WTC11 (cell line): ENCODE measurements around the gene MAP3K3. TPM values are rescaled to one million over a fixed set of nuclear protein-coding genes. Genes with fewer than 3 reads are reported as not detected.

Source experiments
- ATAC-seq: fragments of 200-7000 bp; cut with Tn5 transposase; 2 replicates; pipeline ENCODE4 v1.10.0; 2021; ENCODE audit warnings: mild to moderate bottlenecking, moderate library complexity
- CTCF ChIA-PET: fragments of 300-600 bp; sonication (Branson Sonifier 250); formaldehyde crosslinking; loops from one replicate; lab custom pipeline; 2021; ENCODE audit warnings: antibody characterized with exemption; lab: Charles Lee
- POLR2A ChIA-PET: fragments of 350-600 bp; sonication (Branson Sonifier 250); formaldehyde crosslinking; loops from one replicate; lab custom pipeline; 2021; ENCODE audit warnings: antibody characterized with exemption; lab: Charles Lee
- DNase-seq: peaks from one replicate; pipeline ENCODE4 v3.0.0; 2021; ENCODE audit warnings: low spot score
- H3K27ac Mint-ChIP-seq: 2 replicates; pipeline ENCODE4 v1.8.0; 2021; ENCODE audit warnings: mixed read lengths
- H3K27me3 Mint-ChIP-seq: 2 replicates; pipeline ENCODE4 v1.8.0; 2021; ENCODE audit warnings: low read depth, mild to moderate bottlenecking, moderate library complexity, mixed read lengths
- H3K36me3 Mint-ChIP-seq: 2 replicates; pipeline ENCODE4 v1.8.0; 2021; ENCODE audit warnings: mixed read lengths
- H3K4me1 Mint-ChIP-seq: 2 replicates; pipeline ENCODE4 v1.8.0; 2022; ENCODE audit warnings: mixed read lengths
- H3K4me3 Mint-ChIP-seq: 2 replicates; pipeline ENCODE4 v1.8.0; 2021; ENCODE audit warnings: mild to moderate bottlenecking, moderate library complexity, mixed read lengths
- H3K9me3 Mint-ChIP-seq: 2 replicates; pipeline ENCODE4 v1.8.0; 2021; ENCODE audit warnings: mixed read lengths
- AFF4 ChIP-seq: sonication (generic); formaldehyde crosslinking; IDR thresholded peaks from 2 replicates; pipeline ENCODE4 v1.8.1; 2023; ENCODE audit warnings: mild to moderate bottlenecking, missing genetic modification reagents, borderline replicate concordance
- ATF1 ChIP-seq: sonication (generic); formaldehyde crosslinking; IDR thresholded peaks from 2 replicates; pipeline ENCODE4 v1.8.1; 2023; ENCODE audit warnings: mild to moderate bottlenecking, moderate library complexity, missing genetic modification reagents
- CREM ChIP-seq: sonication (generic); formaldehyde crosslinking; IDR thresholded peaks from 2 replicates; pipeline ENCODE4 v1.8.1; 2022; ENCODE audit warnings: mild to moderate bottlenecking, missing genetic modification reagents, moderate library complexity
- CTCF ChIP-seq: fragments of 200-600 bp; IDR thresholded peaks from 2 replicates; pipeline ENCODE4 v1.8.0; 2022; ENCODE audit warnings: antibody characterized with exemption
- HMGA2 ChIP-seq: fragments of 250-450 bp; sonication (Bioruptor Pico); IDR thresholded peaks from 2 replicates; pipeline ENCODE4 v1.4.0; 2021; ENCODE audit warnings: mild to moderate bottlenecking, moderate library complexity
- SMAD3 ChIP-seq: sonication (generic); formaldehyde crosslinking; IDR thresholded peaks from 2 replicates; pipeline ENCODE4 v1.8.0; 2022; ENCODE audit warnings: missing genetic modification reagents, mild to moderate bottlenecking, borderline replicate concordance
- STAT6 ChIP-seq: sonication (generic); formaldehyde crosslinking; conservative IDR thresholded peaks from 2 replicates; pipeline ENCODE4 v1.8.1; 2023; ENCODE audit warnings: mild to moderate bottlenecking, low read depth, missing genetic modification reagents, moderate library complexity
- TEAD1 ChIP-seq: sonication (generic); formaldehyde crosslinking; IDR thresholded peaks from 2 replicates; pipeline ENCODE4 v1.8.0; 2022; ENCODE audit warnings: mild to moderate bottlenecking, missing genetic modification reagents
- ZBTB43 ChIP-seq: sonication (generic); formaldehyde crosslinking; IDR thresholded peaks from 2 replicates; pipeline ENCODE4 v1.8.1; 2023; ENCODE audit warnings: mild to moderate bottlenecking, missing genetic modification reagents
- ZNF219 ChIP-seq: sonication (generic); formaldehyde crosslinking; IDR thresholded peaks from 2 replicates; pipeline ENCODE4 v1.8.0; 2023; ENCODE audit warnings: missing genetic modification reagents, mild to moderate bottlenecking, borderline replicate concordance
- ZNF396 ChIP-seq: fragments of 250-450 bp; sonication (Bioruptor Pico); IDR thresholded peaks from 2 replicates; pipeline ENCODE4 v1.8.0; 2021; ENCODE audit warnings: mild to moderate bottlenecking, moderate library complexity, borderline replicate concordance
- ZNF423 ChIP-seq: fragments of 250-450 bp; sonication (Bioruptor Pico); IDR thresholded peaks from 2 replicates; pipeline ENCODE4 v2.1.2; 2022; ENCODE audit warnings: mild to moderate bottlenecking, moderate library complexity
- ZNF532 ChIP-seq: fragments of 250-450 bp; sonication (Bioruptor Pico); IDR thresholded peaks from 2 replicates; pipeline ENCODE4 v1.9.0; 2021; ENCODE audit warnings: mild to moderate bottlenecking, borderline replicate concordance
- total RNA-seq: library from RNA; stranded (reverse); gene quantifications from 3 replicates; pipeline ENCODE4 v1.2.3, GENCODE V29; 2021

The MAP3K3 gene
- total RNA-seq, 1 experiment from 2014 or later, result 25.7 TPM

- ChIA-PET CTCF (no interaction called here), POLR2A (no interaction called here)
- H3K36me3 Mint-ChIP-seq, result peaks cover 4% of the 10 kb centered on the region; the same call in 1 of the 2 replicates
- no peaks in the 10 kb centered on the region for H3K27me3 Mint-ChIP-seq
- H3K27ac Mint-ChIP-seq, result peak overlapping the region; percentile 53; the same call in 1 of the 2 replicates
- H3K9me3 Mint-ChIP-seq, result no peaks in the 10 kb centered on the region
- H3K4me1 Mint-ChIP-seq, result peaks cover 49% of the 10 kb centered on the region
- TF ChIP-seq TEAD1 (CRISPR knock-in tag) (no peak), CREM (no peak), ATF1 (CRISPR knock-in tag) (no peak), HMGA2 (CRISPR knock-in tag) (no peak), ZNF423 (no peak), STAT6 (CRISPR knock-in tag) (no peak), CTCF (no peak), ZNF396 (CRISPR knock-in tag) (no peak), ZNF532 (no peak), AFF4 (CRISPR knock-in tag) (no peak), SMAD3 (CRISPR knock-in tag) (no peak)
- DNase-seq (no peak), ATAC-seq (no peak)
- no peak overlapping the region for H3K4me3 Mint-ChIP-seq
Observed at GRCh38 chr17:63635290-63635689, 13.1 kb downstream of the MAP3K3 start.

GRCh38 chr17:63635787-63636186, 13.6 kb downstream of the MAP3K3 start:
- H3K27ac Mint-ChIP-seq, result no peak overlapping the region
- POLR2A ChIA-PET, result interaction anchor here (0.6 to 0.8 kb wide), 2 partner anchors 13 to 133 kb away, joined by 4 to 5 read pairs; no protein-coding TSS in a partner anchor
- DNase-seq, result no peak

More at GRCh38 chr17:63635787-63636186, 13.6 kb downstream of the MAP3K3 start:
- Mint-ChIP-seq H3K4me3 (no peak overlapping the region), H3K9me3 (no peaks in the 10 kb centered on the region), H3K36me3 (peaks cover 4% of the 10 kb centered on the region; the same call in 1 of the 2 replicates), H3K27me3 (no peaks in the 10 kb centered on the region), H3K4me1 (peaks cover 46% of the 10 kb centered on the region)
- ATAC-seq, result no peak
- CTCF ChIA-PET, result interaction anchor here (1.1 kb wide), 2 partner anchors 43 to 75 kb away, joined by 3 read pairs; no protein-coding TSS in a partner anchor
- TF ChIP-seq AFF4 (CRISPR knock-in tag) (no peak), ZBTB43 (CRISPR knock-in tag) (no peak), ZNF219 (CRISPR knock-in tag) (no peak)
